HEK293 (cell line): Measurements from ENCODE around the gene AARSD1.
A peak's percentile ranks its signal among the peaks of the same experiment; 100 is the strongest.

Experiments used
- FEZF1 ChIP-seq: fragments of 450-650 bp; formaldehyde crosslinking; IDR thresholded peaks from 2 replicates; pipeline ENCODE4 v1.5.1; 2016; ENCODE audit warnings: missing biosample characterization, missing genetic modification characterization
- GLIS2 ChIP-seq: fragments of 450-650 bp; formaldehyde crosslinking; IDR thresholded peaks from 2 replicates; pipeline ENCODE4 v1.5.1; 2016; ENCODE audit warnings: missing biosample characterization, missing genetic modification characterization
- KLF10 ChIP-seq: fragments of 450-650 bp; IDR thresholded peaks from 2 replicates; pipeline ENCODE4 v1.5.1; 2018; ENCODE audit warnings: missing biosample characterization, mild to moderate bottlenecking, missing genetic modification characterization
- KLF7 ChIP-seq: fragments of 450-650 bp; formaldehyde crosslinking; IDR thresholded peaks from 2 replicates; pipeline ENCODE4 v1.5.1; 2016; ENCODE audit warnings: missing biosample characterization, missing genetic modification characterization, borderline replicate concordance
- MYNN ChIP-seq: fragments of 450-650 bp; formaldehyde crosslinking; IDR thresholded peaks from 2 replicates; pipeline ENCODE4 v1.5.1; 2016; ENCODE audit warnings: missing biosample characterization, missing genetic modification characterization, borderline replicate concordance
- REPIN1 ChIP-seq: fragments of 450-650 bp; formaldehyde crosslinking; IDR thresholded peaks from 2 replicates; pipeline ENCODE4 v1.5.1; 2017; ENCODE audit warnings: missing biosample characterization, missing genetic modification characterization, low read depth
- REST ChIP-seq: fragments of 450-650 bp; formaldehyde crosslinking; IDR thresholded peaks from 2 replicates; pipeline ENCODE4 v1.5.1; 2016; ENCODE audit warnings: missing biosample characterization, missing genetic modification characterization
- SCRT2 ChIP-seq: fragments of 450-650 bp; formaldehyde crosslinking; IDR thresholded peaks from 2 replicates; pipeline ENCODE4 v1.5.1; 2016; ENCODE audit warnings: missing biosample characterization, missing genetic modification characterization
- SETDB1 ChIP-seq: IDR thresholded peaks from one replicate; pipeline ENCODE4 v1.6.1; 2017; ENCODE audit warnings: mild to moderate bottlenecking, low read length, moderate library complexity, mixed read lengths; ENCODE audit not compliant: insufficient read length
- SP3 ChIP-seq: fragments of 450-650 bp; formaldehyde crosslinking; IDR thresholded peaks from 2 replicates; pipeline ENCODE4 v1.5.1; 2016; ENCODE audit warnings: missing biosample characterization, missing genetic modification characterization
- TCF7L2 ChIP-seq: IDR thresholded peaks from 2 replicates; pipeline ENCODE4 v1.6.1; 2011; ENCODE audit warnings: low read depth, mild to moderate bottlenecking, inconsistent platforms, low read length, moderate library complexity, borderline replicate concordance
- ZBTB26 ChIP-seq: fragments of 450-650 bp; formaldehyde crosslinking; optimal IDR thresholded peaks from 2 replicates; pipeline ENCODE3; 2016; ENCODE audit warnings: missing biosample characterization, mild to moderate bottlenecking, missing genetic modification characterization
- ZNF148 ChIP-seq: fragments of 450-650 bp; formaldehyde crosslinking; IDR thresholded peaks from 2 replicates; pipeline ENCODE4 v1.5.0; 2017; ENCODE audit warnings: missing biosample characterization, missing genetic modification characterization, borderline replicate concordance
- ZNF202 ChIP-seq: fragments of 450-650 bp; formaldehyde crosslinking; IDR thresholded peaks from 2 replicates; pipeline ENCODE4 v1.5.1; 2016; ENCODE audit warnings: missing biosample characterization, missing genetic modification characterization, borderline replicate concordance
- ZNF24 ChIP-seq: fragments of 450-650 bp; formaldehyde crosslinking; IDR thresholded peaks from 2 replicates; pipeline ENCODE4 v1.5.1; 2016; ENCODE audit warnings: missing biosample characterization, missing genetic modification characterization
- ZNF266 ChIP-seq: fragments of 450-650 bp; formaldehyde crosslinking; IDR thresholded peaks from 2 replicates; pipeline ENCODE4 v1.5.1; 2016; ENCODE audit warnings: missing biosample characterization, missing genetic modification characterization, low read depth
- ZNF362 ChIP-seq: fragments of 450-650 bp; formaldehyde crosslinking; IDR thresholded peaks from 2 replicates; pipeline ENCODE4 v1.5.1; 2016; ENCODE audit warnings: missing biosample characterization, missing genetic modification characterization
- ZNF37A ChIP-seq: fragments of 450-650 bp; IDR thresholded peaks from 2 replicates; pipeline ENCODE4 v1.5.1; 2018; ENCODE audit warnings: missing biosample characterization, missing genetic modification characterization
- ZNF423 ChIP-seq: fragments of 450-650 bp; formaldehyde crosslinking; IDR thresholded peaks from 2 replicates; pipeline ENCODE4 v1.5.1; 2016; ENCODE audit warnings: missing biosample characterization, missing genetic modification characterization
- ZNF501 ChIP-seq: fragments of 450-650 bp; formaldehyde crosslinking; IDR thresholded peaks from 2 replicates; pipeline ENCODE4 v1.5.1; 2016; ENCODE audit warnings: missing biosample characterization, missing genetic modification characterization
- ZNF513 ChIP-seq: fragments of 450-650 bp; IDR thresholded peaks from 2 replicates; pipeline ENCODE4 v1.5.1; 2018; ENCODE audit warnings: missing biosample characterization, missing genetic modification characterization
- ZNF521 ChIP-seq: fragments of 450-650 bp; formaldehyde crosslinking; IDR thresholded peaks from 2 replicates; pipeline ENCODE4 v1.5.1; 2017; ENCODE audit warnings: missing biosample characterization, mild to moderate bottlenecking, missing genetic modification characterization
- ZNF558 ChIP-seq: fragments of 450-650 bp; formaldehyde crosslinking; IDR thresholded peaks from 2 replicates; pipeline ENCODE4 v1.5.1; 2016; ENCODE audit warnings: missing biosample characterization, missing genetic modification characterization
- ZNF561 ChIP-seq: fragments of 450-650 bp; IDR thresholded peaks from 2 replicates; pipeline ENCODE4 v1.5.1; 2018; ENCODE audit warnings: missing biosample characterization, missing genetic modification characterization, borderline replicate concordance
- ZNF621 ChIP-seq: fragments of 450-650 bp; formaldehyde crosslinking; IDR thresholded peaks from 2 replicates; pipeline ENCODE4 v1.5.1; 2017; ENCODE audit warnings: missing biosample characterization, missing genetic modification characterization
- ZNF692 ChIP-seq: fragments of 450-650 bp; formaldehyde crosslinking; IDR thresholded peaks from 2 replicates; pipeline ENCODE4 v1.5.1; 2016; ENCODE audit warnings: missing biosample characterization, missing genetic modification characterization
- ZNF747 ChIP-seq: fragments of 450-650 bp; formaldehyde crosslinking; IDR thresholded peaks from 2 replicates; pipeline ENCODE4 v1.5.1; 2016; ENCODE audit warnings: missing biosample characterization, missing genetic modification characterization
- ZSCAN5A ChIP-seq: fragments of 450-650 bp; formaldehyde crosslinking; IDR thresholded peaks from 2 replicates; pipeline ENCODE4 v1.5.1; 2016; ENCODE audit warnings: missing biosample characterization, missing genetic modification characterization

The AARSD1 gene

GRCh38 chr17:42980274-42980765 is 16.1 kb upstream of the AARSD1 start, which contains the start of gene RUNDC1 (continued):
- TF ChIP-seq ZNF362 (tag by site-specific recombination): no peak
- no peak for TF ChIP-seq ZNF621 (tag by site-specific recombination)
- no peak for TF ChIP-seq ZNF558 (tag by site-specific recombination)
- no peak for TF ChIP-seq ZNF37A (tag by site-specific recombination)
- TF ChIP-seq ZNF24 (tag by site-specific recombination): no peak
- peak; percentile 28; the same call in 1 of the 2 replicates for TF ChIP-seq KLF7 (tag by site-specific recombination)
- no peak for TF ChIP-seq TCF7L2
- TF ChIP-seq ZNF266 (tag by site-specific recombination): no peak
- TF ChIP-seq ZNF423: no peak
- TF ChIP-seq ZSCAN5A (tag by site-specific recombination): no peak
- peak; percentile 87 for TF ChIP-seq ZNF513
- TF ChIP-seq ZBTB26 (tag by site-specific recombination): peak; percentile 82
- peak; percentile 97 for TF ChIP-seq KLF10 (tag by site-specific recombination)
- TF ChIP-seq ZNF501 (tag by site-specific recombination): 0 out of 2 replicates have a peak, but pooled peaks have one; percentile 30
- no peak for TF ChIP-seq MYNN (tag by site-specific recombination)
- TF ChIP-seq ZNF148 (tag by site-specific recombination): no peak
- peak; percentile 70 for TF ChIP-seq SP3 (tag by site-specific recombination)
- no peak for TF ChIP-seq SETDB1
- 0 out of 2 replicates have a peak, but pooled peaks have one; percentile 11 for TF ChIP-seq ZNF561 (tag by site-specific recombination)
- TF ChIP-seq ZNF747 (tag by site-specific recombination): no peak
- no peak for TF ChIP-seq FEZF1 (tag by site-specific recombination)
- no peak for TF ChIP-seq REPIN1 (tag by site-specific recombination)
- no peak for TF ChIP-seq REST (tag by site-specific recombination)
- peak; percentile 73 for TF ChIP-seq GLIS2 (tag by site-specific recombination)
- 0 out of 2 replicates have a peak, but pooled peaks have one; percentile 17 for TF ChIP-seq SCRT2 (tag by site-specific recombination)
- no peak for TF ChIP-seq ZNF521 (tag by site-specific recombination)
- TF ChIP-seq ZNF692 (tag by site-specific recombination): no peak
- no peak for TF ChIP-seq ZNF202 (tag by site-specific recombination)
